Measurements from ENCODE around the gene HTR1D.

DNA sequence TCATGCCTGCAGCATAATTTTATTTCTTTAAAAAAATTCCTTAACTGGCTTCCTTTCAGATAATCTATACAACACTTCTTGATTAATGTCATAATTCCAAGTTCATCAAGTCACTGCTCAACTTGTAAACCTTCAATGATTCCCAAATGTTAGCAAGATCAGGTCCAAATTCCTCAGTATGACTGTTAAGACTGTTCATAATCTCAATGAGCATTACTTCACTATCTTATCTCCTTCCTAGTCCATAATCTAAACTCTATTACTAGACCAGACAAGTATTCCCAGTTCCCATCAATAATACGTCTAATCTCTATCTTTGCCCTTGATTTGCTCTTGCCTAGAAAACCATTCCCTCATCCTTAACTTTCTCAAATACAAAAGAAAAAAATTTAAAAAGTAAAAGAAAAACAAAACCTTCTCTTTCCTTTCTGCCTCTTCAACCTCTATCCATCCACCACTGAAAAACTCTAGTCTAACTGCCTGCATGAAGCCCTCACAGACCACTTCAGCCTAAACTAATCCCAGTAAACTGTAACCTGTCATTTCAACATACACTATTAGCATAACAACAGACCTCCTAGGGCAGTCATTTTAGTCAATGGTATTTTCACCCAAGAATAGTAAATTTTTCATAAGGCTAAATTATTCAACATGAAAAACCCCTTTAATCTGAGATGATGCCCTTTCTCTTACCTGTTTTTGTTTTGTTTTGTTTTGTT is 64.2 kb downstream of the HTR1D start:
- TF ChIP-seq, protein P1, sequence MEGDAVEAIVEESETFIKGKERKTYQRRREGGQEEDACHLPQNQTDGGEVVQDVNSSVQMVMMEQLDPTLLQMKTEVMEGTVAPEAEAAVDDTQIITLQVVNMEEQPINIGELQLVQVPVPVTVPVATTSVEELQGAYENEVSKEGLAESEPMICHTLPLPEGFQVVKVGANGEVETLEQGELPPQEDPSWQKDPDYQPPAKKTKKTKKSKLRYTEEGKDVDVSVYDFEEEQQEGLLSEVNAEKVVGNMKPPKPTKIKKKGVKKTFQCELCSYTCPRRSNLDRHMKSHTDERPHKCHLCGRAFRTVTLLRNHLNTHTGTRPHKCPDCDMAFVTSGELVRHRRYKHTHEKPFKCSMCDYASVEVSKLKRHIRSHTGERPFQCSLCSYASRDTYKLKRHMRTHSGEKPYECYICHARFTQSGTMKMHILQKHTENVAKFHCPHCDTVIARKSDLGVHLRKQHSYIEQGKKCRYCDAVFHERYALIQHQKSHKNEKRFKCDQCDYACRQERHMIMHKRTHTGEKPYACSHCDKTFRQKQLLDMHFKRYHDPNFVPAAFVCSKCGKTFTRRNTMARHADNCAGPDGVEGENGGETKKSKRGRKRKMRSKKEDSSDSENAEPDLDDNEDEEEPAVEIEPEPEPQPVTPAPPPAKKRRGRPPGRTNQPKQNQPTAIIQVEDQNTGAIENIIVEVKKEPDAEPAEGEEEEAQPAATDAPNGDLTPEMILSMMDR (IDR thresholded peaks at IDR 0.05), result no peak
- TF ChIP-seq POLR2A (IDR thresholded peaks at IDR 0.05), result no peak
